HG02759 (cell line): ENCODE measurements around the gene TTC21A.

Experiments
- ATAC-seq: cut with Tn5 transposase; IDR thresholded peaks from one replicate; pipeline ENCODE4 v1.9.1; 2021; ENCODE audit warnings: mild to moderate bottlenecking, moderate library complexity; ENCODE audit not compliant: unreplicated experiment

TTC21A gene

GRCh38 chr3:39114456-39114855 lies 7.0 kb downstream of the TTC21A start:
- no peak for ATAC-seq

- no peak for ATAC-seq
These were observed 8.4 kb downstream of the TTC21A start for GRCh38 chr3:39115870-39116269.

GRCh38 chr3:39118079-39118478 lies 10.6 kb downstream of the TTC21A start:
- ATAC-seq, result no peak

GRCh38 chr3:39118931-39119660 lies 11.6 kb downstream of the TTC21A start:
- ATAC-seq, result no peak

- ATAC-seq, result no peak
These were observed 14.1 kb downstream of the TTC21A start for GRCh38 chr3:39121621-39122020.

GRCh38 chr3:39122813-39123212 lies 15.3 kb downstream of the TTC21A start:
- peak; percentile 78 for ATAC-seq

- no peak for ATAC-seq
These were observed 17.7 kb downstream of the TTC21A start for GRCh38 chr3:39124876-39125840.

GRCh38 chr3:39125841-39126500 lies 18.5 kb downstream of the TTC21A start:
- no peak for ATAC-seq

GRCh38 chr3:39126532-39127071 lies 19.1 kb downstream of the TTC21A start:
- no peak for ATAC-seq

GRCh38 chr3:39127269-39127907 lies 19.9 kb downstream of the TTC21A start:
- ATAC-seq, result no peak

- ATAC-seq, result no peak
These were observed 20.4 kb downstream of the TTC21A start for GRCh38 chr3:39127908-39128304.

GRCh38 chr3:39128951-39129350 lies 21.5 kb downstream of the TTC21A start:
- ATAC-seq, result no peak

- no peak for ATAC-seq
These were observed 22.5 kb downstream of the TTC21A start for GRCh38 chr3:39130026-39130425.

GRCh38 chr3:39130693-39131265 lies 23.3 kb downstream of the TTC21A start:
- no peak for ATAC-seq

GRCh38 chr3:39132096-39133092 lies 24.9 kb downstream of the TTC21A start:
- ATAC-seq, result no peak

GRCh38 chr3:39133093-39133490 lies 25.6 kb downstream of the TTC21A start:
- ATAC-seq, result no peak

GRCh38 chr3:39133822-39134221 lies 26.3 kb downstream of the TTC21A start:
- no peak for ATAC-seq

GRCh38 chr3:39134305-39134704 lies 26.8 kb downstream of the TTC21A start:
- ATAC-seq, result no peak

- no peak for ATAC-seq
These were observed 27.8 kb downstream of the TTC21A start for GRCh38 chr3:39135170-39135805.
